ENCODE results near the gene ZAP70.

ZAP70 gene

GRCh38 chr2:97718051-97718882 is 4.9 kb downstream of the ZAP70 start:
- DNase-seq, result no peak

- DNase-seq, result no peak
Observed at GRCh38 chr2:97718942-97719341, 5.6 kb downstream of the ZAP70 start.

DNA sequence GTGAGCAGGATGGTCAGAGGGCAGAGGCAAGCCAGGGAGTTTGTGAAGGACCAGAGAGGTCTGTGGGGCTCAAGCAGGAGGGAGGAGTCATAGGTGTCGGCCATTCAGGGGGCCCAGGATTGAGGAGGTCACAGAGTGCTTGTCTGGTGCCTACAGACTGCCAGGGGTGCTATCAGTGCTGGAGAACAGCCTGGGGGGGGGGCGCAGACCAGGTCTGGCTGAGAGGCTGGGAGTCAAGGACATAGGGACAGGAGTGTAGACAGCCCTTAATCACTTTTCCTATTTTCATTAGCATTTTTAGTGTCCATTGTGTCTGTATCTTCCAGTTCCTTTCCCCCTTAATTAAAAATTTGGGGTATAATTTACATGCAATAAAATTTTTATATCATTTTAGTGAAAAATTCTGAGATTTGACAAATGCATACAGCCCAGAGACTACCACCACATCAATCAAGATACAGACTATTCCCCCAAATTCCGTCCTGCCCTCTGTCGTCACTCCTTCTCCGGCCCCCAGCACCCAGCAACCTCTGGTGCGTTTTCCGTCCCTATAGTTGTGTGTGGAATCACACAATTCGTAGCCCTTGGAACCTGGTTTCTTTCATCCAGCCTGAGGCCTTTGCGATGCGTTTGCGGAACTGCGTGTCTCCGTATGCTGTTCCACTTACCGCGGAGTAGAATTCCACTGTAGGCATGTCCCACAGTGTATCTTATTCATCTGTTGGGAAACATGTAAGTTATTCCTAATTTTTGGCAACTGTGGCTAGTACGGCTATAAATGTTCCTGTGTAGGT is 6.2 kb downstream of the ZAP70 start:
- no peak for DNase-seq

GRCh38 chr2:97720746-97721145 is 7.4 kb downstream of the ZAP70 start:
- no peak for DNase-seq

- DNase-seq, result no peak
Observed at GRCh38 chr2:97722227-97722626, 8.9 kb downstream of the ZAP70 start.

DNA sequence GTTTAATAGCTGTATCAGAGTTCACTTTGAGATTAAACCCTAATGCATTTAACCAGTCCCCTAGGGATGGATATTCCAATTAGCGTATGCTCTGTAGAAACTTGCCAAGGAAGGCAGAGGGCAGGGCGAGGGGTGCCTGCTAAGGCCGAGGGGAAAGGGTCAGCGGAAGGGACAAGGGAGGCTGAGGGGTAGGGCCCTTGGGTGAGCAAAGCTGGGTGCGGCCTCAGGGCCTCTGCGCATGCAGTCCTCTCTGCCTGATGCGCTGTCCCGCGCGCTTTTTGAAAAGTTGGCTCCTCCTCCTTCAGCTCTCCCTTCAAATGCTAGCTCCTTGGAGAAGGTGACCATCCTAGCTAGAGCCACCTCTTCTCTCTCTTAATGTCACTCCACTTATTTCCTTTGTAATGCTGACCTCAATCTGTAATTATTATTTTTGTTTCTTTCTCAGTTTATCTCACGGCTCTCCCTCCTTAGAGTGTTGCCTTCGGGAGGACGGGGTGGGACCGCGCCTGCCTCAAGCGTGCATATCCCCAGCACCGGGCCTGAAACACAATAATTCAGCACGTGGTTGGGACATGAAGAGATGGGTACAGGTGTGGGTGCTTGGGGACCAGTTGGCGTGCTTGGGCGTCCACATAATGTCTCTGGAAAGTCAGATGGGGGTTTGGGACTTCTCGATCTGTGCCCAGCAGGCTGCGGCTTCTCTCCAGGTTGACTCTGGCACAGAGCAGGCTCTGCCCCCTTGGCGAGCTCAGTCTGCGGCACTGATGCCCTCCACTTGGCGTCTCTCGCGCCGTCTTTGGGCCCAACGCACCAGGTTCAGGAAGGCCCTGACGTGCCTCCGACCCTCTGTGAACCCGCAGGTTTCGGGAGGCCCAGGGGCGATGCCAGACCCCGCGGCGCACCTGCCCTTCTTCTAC is 10.0 kb downstream of the ZAP70 start:
- no peak for DNase-seq

- DNase-seq, result no peak
Observed at GRCh38 chr2:97724073-97724410, 10.7 kb downstream of the ZAP70 start.

GRCh38 chr2:97724501-97724900 is 11.1 kb downstream of the ZAP70 start:
- no peak for DNase-seq

GRCh38 chr2:97724946-97725688 is 11.7 kb downstream of the ZAP70 start:
- DNase-seq, result no peak

GRCh38 chr2:97726261-97727064 is 13.1 kb downstream of the ZAP70 start:
- DNase-seq, result no peak

GRCh38 chr2:97727296-97727695 is 13.9 kb downstream of the ZAP70 start:
- DNase-seq, result no peak

DNA sequence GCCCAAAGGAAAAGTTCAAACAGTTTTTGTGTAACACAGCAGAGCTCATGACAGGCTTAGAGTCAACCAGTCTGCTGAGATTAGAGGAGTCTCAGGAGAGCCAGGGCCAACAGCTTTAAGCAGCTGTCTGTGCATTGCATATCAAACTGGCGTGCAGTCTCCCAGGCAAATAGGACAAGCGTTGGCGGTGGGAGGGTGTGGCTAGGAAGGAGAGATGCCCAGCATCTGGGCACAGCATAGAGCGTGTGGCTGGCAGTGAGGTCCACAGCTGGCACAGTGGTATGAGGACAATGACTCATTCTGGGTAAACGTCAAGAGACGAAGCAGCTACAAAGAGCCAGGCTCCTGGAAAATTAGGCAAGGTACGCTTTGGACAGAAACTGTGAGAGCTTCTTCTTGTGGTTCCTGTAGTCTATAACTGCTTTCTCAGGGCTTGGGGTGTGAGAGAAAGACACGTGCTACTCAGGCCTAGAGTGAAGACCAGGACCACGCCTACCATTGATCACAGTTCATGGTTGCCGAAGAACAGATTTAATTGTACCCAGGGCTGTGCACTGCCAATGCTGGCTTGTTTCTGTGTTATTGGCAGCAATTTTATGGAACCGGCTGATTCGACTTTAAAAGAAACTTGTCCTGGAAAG is 14.8 kb downstream of the ZAP70 start:
- DNase-seq, result no peak

DNA sequence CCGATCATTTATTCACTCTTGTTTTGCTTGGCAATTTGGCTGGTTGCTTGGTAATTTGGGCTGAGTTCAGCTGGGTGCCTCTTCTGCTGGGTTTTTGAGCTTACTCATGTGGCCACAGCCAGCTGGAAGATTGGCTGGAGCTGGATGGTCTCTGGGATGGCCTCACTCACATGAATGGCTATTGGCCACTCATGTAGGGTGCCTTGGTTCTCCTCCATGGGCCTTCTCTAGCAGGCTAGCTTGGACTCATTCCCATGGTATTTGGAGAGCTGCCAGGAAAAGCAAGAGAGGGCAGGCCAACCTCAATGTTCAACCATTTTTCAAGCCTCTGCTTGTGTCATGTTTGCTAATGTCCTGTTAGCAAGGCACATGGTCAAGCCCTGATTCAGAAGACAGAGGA is 16.9 kb downstream of the ZAP70 start:
- peak; percentile 26 for DNase-seq

GRCh38 chr2:97731274-97732020 is 18.1 kb downstream of the ZAP70 start:
- DNase-seq, result no peak

- no peak for DNase-seq
Observed at GRCh38 chr2:97732436-97733340, 19.3 kb downstream of the ZAP70 start.

- DNase-seq, result no peak
Observed at GRCh38 chr2:97733341-97734035, 20.1 kb downstream of the ZAP70 start.

- DNase-seq, result no peak
Observed at GRCh38 chr2:97734061-97735051, 21.0 kb downstream of the ZAP70 start.
